T-helper 9 cell (primary cell): ENCODE results near the gene CCL18.
"Not testable (repeated sequence)": the region's sequence is repeated elsewhere in the genome, so short reads cannot be mapped to it uniquely, and the experiment has no call there.

ENCODE experiments used
- DNase-seq: peaks from one replicate; pipeline ENCODE4 v3.0.0-alpha.2; 2020

The CCL18 gene

DNA sequence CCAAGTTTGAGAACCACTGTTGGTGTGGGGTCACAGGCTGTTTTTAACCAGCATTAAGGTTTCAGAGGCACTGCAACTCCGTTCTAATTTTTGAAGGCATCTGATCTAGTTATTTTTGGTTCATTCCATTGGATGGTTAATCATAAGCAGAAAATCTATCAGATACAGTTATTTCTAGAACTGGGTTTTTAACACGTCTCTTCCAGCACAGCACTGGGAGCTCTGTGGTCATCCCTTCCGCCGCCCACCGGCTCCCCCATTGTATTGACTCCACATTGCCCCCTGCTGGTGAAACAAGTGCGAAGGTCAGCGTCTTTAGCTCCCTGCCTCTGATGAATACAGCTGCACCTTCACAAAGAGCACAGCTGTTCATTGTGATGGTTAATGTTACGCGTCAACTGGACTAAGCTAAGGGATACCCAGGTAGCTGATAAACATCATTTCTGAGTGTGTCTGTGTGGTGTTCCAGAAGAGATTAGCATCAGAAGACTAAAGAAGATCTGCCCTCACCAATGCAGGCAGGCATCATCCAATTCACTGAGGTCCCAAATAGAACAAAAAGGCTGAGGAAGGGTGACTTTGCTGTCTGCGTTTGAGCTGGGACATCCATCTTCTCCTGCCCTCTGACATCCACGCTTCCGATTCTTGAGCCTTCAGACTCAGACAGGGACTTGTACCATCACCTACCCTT is 8.5 kb downstream of the CCL18 start:
- peak; percentile 56 for DNase-seq

DNA sequence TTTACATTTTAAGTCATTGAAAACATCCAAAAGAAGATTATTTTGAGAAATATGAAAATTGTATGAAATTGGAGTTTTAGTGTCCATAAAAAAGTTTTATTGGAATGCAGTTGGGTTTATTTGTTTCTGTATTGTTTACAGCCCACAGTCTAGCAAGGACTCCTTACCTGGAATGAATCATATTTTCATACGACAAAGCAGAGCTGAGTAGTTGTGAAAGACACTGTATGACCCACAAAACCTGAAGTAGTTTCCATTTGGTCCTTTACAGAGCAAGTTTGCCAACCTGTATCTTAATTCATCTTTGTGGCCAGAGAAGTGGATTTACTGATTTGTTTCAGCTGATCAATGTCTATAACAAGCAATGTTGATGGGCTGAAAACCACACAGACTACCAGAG is 10.3 kb downstream of the CCL18 start:
- no peak for DNase-seq

DNA sequence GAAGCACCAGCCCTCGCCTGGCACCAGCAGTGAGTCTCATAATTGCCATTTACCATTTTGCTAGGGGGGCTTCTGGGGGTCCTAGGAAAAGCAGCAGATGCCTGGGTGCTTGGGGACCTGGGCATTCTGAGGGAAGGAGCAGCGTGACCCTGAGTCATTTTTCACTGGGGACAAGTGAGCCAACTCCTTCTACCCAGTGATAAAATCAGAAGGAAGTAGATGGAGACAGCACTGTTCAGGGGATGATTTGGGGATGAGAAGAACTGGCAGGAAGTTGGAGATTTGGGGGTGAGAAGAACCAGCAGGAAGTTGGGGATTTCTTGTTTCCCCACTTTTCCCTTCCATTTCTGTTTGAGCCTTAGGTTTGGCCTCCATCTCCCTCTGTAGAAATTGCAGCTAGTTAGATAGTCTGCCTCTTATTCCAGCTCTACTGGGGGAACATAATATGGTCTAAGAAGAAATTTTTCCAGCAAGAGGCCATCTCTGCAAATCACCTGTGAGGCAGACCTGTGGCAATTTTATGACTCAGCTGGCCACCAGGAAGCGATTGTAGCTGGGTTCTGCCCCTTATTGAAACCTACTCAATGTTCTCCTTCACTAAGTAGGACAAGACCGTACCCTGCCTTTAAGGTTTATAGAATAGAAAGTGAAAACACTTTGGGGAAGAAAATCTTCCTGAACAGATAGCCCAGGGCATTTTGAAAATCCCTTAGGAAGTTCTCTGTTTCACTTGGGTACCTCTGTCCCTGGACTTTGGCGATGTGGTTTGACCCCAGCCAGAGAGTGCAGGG is 17.8 kb downstream of the CCL18 start:
- not testable (repeated sequence) for DNase-seq

DNA sequence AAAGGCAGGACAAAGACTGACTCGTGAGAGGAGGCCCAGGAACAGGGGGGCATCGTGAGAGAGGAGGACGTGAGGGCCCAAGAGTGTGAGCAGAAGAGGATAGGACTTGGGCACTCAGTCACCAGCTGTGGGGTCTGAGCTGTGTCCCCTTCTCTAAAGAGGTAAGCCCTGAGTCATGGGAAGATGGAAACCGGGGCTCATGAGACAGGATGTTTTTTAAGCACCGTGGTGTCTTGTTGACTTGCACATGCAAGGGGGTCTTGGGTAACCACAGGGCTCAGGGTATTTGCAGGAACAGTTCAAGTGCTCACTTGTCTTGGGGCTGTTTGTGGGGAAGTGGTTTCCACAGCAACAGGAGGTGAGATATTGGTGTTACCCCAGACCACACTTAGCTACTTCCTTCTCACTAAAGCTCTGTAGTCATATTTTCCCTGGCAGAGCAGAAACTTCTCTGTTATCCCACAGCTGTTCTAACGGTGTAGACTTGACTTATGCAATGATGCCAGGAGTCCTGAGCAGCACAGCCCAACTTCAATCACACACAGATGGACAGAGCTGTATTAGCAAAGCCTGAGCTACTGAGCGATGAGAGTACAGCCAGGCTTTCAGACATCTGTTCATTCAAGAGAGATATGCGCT is 18.5 kb downstream of the CCL18 start:
- not testable (repeated sequence) for DNase-seq

DNA sequence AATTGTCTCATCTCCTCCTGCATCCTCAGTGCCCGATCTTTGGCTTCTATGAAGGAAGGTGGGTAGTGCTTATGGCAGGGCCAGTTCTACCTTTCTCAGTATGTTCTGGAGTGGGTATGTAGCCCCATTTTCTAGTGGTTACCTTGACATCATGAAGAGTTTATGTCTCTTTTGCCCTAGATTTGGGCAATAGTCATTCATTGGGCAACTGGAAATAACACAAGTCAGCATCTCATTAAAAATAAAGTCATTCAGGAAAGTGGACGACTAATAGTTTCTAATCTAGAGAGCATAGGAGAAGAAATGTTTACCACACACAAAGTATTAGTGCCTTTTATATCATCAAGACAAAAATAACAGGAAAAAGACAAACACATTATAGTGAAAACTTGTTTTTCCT is 19.6 kb downstream of the CCL18 start:
- DNase-seq: not testable (repeated sequence)

DNA sequence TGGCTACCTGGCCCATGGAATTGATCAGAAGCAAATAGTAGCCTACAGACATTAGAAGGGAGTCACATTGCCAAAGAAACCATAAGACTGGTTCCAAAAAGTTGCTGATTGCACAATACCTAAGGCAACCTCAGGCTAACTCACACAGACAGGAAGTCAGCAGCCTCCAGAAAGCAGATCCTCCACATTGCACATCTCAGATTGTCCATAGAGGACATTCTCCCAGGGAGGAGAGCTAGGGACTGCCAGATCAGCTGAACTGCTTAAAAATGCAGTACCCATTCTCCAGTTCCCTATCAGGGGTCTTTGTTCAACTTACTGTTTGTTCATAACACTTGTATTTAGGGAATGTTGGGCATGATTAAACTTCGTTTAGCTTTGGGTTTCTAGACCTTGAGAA is 21.7 kb downstream of the CCL18 start:
- no peak for DNase-seq

DNA sequence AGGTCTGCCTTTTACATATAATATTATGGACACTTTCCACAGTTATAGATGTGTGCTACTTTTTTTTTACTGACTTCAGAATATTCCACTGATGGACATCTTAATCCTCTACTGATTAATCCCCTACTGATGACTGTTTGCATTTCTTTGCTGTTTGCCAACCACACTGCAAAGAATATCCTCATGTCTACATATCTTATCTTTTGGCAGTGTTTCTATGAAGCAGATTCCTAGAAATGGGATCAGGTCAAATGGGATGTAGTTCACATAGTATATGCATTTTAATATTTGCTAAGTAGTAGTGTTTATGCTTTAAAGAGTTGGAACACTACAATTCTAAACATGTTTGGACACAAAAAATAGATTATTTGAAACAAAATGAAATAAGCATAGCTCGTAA is 22.7 kb downstream of the CCL18 start:
- DNase-seq: no peak

DNA sequence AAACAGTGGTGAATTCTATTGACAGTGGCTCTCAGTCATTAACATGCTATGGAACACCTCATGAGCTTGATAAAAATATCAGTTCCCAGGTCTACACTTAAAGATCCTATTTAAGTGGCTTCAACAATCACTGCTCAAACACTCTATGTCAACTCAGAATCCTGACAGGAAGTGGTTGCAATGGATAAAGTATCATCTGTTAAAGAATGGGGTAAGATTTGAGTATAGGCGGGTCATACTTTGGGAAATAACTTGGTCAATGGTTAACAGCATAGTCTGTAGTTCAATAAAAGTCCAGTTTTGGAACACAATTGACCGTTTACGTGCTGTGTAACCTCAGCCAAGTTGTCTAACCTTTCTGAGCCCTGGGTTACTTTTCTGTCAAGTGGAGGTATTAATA is 23.4 kb downstream of the CCL18 start:
- not testable (repeated sequence) for DNase-seq

DNA sequence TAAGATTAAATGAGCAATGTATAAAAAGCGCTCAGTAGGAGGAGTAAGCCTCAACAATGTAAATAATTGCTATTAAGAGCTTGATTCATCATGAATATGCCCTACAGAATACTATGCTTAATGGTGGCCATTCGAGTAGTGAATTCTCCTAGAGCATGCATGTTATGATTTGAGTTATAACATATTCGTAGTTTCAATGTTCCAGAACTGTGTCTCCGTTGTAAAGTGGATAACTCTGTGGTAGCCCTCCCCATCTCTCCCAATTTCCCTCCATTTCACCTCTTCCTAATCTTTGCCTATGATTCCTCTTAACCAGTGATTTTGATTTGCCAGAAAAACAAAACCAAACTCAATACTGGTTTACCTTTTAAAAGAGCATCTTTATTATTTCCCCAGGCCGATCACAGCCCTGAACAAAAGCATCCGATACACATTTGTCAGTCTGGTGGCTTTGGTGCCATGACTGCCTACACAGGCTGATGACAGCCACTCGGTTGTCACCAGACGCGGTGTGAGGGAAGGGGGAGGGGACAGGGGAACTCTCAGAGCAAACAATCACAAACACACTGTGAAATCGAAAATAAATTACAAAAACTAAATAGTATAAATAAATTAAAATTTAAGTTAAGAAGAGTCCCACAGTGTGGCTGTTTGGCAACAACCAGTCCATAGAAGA is 24.0 kb downstream of the CCL18 start:
- DNase-seq: not testable (repeated sequence)

DNA sequence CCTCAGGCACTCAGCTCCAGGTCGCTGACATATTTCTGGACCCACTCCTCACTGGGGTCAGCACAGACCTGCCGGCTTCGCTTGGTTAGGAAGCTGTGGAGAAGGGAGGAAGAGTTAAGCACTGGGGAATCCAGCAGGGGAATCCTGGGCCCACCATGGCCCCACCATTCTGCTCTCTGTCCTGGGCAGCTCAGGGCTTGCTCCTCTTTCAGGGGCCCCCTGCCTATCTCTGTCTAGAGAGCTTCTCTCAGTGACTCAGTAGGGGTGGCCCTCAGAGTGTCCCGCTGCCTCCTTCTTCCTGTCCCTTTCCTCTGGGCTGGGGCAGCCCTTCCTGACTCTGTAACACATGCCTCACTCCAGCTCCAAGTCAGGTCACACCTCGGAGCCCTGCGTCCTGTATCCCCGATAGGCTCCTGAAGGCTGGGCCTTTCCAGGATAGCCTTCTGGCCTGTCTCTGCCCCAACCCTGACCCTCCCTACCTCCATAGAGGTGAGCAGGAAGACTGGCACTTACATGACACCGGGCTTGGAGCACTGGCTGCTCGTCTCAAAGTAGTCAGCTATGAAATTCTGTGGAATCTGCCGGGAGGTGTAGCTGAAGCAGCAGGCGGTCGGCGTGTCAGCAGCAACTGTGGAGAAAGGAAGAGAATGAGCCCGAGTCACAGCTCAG is 24.7 kb downstream of the CCL18 start:
- no peak for DNase-seq

DNA sequence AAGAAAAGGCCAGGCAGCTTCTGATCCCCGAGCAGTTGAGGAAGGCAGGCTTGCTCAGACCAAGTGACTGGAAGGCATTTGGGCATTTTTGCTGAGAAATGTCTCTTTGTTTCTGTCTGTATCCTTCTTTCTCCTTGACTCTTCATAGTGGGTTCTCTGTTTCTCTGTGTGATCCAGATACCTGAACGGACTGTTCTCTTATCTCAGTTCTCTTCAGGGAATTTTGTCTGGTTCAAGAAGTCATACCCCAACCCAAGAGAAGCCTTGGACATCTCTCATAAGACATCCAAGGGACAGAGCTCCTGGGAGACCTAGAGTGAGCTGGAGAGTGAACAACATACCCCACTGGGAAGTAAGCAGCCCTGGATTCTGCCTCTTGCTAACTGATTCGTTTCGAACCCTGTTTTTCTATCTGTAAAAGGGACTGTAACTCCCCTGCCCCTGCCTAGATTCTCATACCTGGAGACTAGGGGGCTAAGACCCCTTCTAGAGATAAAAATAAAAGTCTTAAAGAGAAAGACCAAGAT is 25.3 kb downstream of the CCL18 start:
- no peak for DNase-seq

DNA sequence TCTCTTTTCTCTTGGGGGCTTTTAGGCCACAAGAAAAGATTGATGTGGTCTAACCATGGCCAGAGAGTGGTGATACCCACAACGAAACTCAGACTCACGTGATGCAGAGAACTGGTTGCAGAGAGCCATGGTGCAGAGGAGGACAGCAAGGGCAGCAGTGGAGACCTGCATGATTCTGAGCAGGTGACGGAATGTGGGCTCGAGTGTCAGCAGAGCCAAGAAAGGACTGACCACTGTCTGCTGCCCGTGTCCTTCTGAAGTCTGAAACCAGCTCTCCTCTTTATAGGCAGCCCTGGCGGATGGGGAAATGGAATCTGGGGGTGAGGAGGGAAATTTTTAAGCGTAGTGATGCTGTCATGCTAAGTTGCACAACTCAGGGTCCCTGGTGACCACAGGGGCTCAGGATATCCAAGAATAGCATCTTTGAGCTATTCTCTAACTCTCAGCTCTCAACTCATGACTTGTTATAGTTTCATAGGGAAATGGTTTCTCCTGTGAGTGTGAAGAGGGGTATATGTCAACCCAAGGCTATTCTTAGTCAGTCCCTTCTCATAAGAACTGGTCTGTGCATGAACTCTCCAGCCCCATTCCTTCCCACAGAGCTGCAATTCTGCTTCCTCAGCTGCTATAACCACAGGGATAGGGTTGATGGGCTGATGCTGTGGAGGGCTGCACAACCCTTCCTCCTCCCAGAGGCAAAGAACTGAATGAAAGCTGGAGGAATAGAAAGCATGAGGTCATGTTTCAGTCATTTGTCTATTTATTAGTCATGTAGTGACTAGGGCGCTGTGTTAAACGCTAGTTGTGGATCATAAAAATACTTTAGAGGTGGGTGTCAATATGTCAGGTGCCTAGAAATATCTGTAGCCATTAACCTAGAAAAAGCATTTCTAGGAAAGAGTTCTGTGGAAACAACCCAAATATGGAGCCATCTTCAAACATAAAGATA is 26.1 kb downstream of the CCL18 start, which contains the start of gene CCL3:
TSS of gene CCL3 (minus strand) at position 256 of the 949 bp plus-strand sequence. CDS start at position 171, 85 bp downstream.
- DNase-seq: no peak

DNA sequence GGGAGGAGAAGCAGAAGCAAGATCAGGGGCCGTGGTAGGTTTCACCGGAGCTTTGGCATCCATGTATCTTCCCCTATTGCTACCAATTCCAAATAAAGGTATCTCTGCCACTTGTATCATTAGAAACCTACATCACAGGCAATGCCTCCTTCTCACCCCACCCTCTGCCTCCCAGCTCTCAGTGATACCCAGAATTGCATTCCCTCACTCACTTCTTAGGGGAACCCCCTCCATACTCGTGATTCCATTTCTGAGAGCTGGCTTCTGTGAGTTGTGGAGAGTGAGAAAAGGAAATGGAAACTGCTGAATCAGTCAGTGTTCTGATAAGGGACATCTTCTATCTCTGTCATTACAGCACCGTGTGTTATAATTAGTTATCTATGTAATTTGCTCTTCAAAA is 28.2 kb downstream of the CCL18 start:
- no peak for DNase-seq

DNA sequence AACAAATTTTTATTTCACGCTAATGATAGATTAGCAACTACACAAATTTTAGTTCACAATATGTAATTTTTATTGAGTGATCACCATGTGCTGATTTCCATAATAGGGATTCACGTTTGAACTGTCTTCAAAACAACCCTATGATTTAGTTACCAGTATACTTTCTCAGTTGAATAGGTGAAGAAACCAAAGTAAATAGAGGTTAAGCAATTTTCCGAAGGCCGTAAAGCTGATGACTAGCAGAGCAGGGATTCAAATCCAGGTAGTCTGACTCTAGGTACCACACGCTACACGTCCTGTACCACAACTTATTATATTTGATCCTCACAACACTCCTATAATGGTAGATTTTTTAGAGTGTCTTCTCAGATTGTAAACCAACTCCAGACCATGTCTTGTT is 28.6 kb downstream of the CCL18 start:
- DNase-seq: not testable (repeated sequence)

DNA sequence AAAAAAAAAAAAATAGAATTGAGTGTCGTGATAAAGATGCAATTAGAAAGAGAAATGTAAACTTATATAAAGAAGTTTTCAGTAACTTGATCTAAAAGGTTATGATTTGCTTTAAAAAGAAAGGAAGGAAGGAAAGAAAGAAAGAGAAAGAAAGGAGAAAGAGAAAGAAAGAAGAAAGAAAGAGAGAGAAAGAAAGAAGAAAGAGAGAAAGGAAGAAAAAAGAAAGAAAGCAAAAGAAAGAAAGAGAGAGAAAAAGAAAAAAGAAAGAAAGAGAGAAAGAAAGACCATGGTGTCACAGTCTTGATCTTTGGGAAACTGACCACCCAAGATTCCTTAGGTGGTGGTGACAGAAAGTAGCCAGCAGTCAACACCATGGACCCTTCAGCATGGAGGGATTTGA is 30.2 kb downstream of the CCL18 start:
- no peak for DNase-seq

DNA sequence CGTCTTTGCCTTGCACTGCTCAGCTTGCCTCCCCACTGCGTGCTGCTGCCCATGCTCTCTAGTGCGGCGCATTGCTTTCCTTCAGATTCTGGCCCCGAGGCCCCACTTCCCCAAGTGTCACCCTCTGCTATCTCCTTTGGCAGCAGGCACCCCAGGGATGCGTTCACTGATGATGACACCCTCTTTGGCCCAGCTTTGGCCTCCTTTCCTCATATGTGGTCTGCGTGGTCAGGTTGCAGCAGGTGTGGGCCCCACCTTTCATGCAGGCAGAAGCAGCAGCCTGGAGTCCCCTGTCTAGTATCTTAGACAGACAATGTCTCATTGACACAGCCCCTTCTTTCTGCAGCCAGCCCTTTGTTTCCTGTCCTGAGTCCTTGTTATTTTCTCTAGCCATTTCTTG is 30.7 kb downstream of the CCL18 start:
- DNase-seq: no peak

DNA sequence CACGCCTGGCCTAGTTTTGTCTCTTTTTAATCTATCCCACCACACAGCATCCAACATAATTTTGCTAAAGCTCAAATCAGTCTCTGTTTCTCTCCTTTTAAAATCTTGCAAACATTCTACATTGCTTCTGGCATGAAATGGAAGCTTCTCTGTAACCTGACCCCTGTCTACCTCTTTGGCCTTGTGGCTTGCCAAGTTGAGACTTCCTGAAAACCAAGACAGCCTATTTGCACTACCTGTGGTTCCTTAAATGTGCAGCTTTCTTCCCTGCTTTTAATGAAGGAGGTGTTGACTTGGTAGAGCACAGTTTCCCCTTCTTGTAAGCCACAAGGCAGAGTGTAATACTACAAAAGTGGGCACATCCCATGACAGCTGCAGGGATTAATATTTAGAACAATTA is 31.9 kb downstream of the CCL18 start:
- no peak for DNase-seq

DNA sequence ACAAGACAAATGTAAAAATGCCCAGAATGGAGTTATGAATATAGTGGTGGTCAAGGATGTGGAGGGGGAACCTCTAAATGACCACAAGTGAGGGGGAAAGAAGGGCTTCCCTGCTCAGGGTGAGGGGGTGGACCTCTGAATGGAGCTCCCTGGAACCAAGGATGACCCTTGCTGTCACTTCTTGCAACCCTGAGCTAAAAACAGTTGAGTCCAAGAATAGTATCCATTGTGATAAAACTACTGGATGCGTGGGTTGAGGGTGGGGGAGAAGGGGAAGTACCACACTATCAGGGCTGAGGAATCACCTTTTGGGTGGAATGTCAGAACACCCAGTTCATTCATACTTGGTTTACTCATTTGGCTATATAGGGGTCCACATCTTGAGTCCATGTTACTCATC is 34.9 kb downstream of the CCL18 start:
- DNase-seq: not testable (repeated sequence)

DNA sequence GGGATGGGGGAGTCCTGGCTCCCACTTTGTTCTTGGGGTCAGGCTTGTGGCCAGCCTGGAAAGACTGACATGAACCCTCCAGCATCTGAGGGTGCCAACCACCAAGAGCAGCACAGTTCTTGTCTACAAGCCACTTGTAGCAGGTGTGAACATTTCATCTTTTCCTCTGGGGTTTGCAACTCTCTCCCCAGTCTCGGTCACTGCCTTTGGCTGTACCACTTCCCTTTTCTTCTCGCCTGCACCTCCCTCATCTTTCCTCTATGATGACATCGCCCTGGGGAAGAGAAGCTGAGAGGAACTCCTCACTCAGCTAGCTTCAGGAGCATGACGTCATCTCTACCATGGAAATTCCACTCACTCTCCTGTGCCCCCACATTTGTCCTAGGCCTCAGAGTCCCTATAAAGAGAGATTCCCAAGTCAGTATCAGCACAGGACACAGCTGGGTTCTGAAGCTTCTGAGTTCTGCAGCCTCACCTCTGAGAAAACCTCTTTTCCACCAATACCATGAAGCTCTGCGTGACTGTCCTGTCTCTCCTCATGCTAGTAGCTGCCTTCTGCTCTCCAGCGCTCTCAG is 39.4 kb downstream of the CCL18 start, which contains the start of gene CCL4:
TSS of gene CCL4 (plus strand) at position 427 of the 575 bp plus-strand sequence. CDS start at position 506, 79 bp downstream.
- DNase-seq: not testable (repeated sequence)

DNA sequence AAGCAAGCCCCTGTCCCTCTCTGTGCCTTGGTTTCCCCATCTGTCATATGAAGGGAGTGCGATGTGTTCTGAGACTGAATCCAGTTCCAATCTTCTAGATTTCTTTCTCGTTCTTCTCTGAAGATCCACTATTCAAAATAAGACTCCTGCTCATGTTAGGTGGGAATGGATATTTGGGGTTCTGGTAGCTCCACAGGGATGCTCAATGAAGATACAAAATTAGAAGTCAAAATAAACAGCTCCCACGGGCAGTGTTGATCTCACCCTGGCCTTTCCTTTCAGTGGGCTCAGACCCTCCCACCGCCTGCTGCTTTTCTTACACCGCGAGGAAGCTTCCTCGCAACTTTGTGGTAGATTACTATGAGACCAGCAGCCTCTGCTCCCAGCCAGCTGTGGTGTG is 40.2 kb downstream of the CCL18 start:
- not testable (repeated sequence) for DNase-seq
